Activated CD4-positive, alpha-beta T cell treated with anti-CD3 and anti-CD28 coated beads for 48 hours (primary cell): ENCODE results near the gene SLC6A8.
A peak's percentile ranks its signal among the peaks of the same experiment; 100 is the strongest.
"Not testable (repeated sequence)": the region's sequence is repeated elsewhere in the genome, so short reads cannot be mapped to it uniquely, and the experiment has no call there.

ENCODE experiments used
- DNase-seq: peaks from one replicate; pipeline ENCODE4 v3.0.0-alpha.2; 2020

SLC6A8 gene

DNA sequence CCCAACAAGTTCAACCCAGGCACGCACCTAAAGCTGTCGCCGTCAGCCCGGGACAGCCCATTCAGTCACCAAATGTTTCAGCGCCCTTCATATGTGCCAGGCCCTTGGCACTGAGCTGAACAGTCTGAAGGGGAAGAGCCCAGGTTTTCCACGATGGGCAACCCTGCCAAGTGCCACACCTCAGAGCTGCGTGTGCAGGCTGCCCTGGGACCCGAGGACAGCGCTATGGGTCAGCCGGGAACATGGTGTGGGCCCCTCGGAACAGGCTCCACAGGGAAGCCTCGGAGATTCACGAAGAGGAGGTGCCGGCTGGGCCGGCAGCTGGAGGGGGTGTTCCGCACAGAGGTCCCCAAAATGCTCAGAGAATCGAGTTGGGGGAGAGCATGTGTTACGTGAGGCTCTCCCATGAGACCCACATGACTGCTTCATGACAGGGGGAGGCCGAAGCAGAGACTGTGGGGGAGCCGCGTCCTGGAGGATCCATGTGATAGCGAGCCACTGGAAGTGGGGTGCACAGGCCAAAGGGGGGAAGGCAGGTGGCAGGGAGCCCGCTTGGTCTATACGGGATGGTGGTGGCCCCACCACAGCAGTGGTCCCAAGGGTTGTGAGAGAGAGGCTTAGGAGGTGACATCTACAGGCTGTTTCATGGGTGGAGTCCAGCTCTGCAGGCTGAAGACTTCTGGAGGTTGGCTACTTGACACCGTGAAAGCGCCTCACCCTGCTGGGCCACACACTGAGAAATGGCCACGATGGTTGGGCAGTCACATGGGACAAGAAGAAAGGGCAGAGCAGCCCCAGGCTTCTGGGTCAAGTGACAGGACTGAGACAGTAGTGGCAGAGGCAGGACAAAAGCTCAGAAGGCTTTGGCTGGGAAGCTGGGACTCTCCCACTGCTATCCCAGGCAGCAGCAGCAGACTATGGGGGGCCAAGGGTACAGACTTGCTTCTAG, 22.3 kb downstream of the SLC6A8 start:
- DNase-seq, result no peak

DNA sequence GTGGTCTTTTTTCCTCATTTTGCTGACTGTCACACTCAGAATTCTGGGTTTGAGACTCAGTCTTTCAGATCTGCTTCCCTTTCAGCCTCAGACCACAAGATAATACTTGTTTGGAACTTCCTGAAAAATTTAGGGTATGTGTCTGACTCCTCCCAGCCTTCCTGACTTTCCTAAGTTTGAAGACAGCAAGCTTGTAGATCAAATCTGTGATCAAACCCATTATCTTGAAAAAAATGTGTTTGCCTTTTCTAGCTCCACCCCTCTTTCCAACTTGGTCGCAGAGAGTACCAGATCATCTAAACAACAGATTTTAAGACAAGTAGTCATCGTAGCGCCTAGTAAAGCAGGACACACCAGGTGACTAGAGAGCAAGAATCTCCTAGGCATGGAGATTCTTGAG, 26.5 kb downstream of the SLC6A8 start:
- no peak for DNase-seq

DNA sequence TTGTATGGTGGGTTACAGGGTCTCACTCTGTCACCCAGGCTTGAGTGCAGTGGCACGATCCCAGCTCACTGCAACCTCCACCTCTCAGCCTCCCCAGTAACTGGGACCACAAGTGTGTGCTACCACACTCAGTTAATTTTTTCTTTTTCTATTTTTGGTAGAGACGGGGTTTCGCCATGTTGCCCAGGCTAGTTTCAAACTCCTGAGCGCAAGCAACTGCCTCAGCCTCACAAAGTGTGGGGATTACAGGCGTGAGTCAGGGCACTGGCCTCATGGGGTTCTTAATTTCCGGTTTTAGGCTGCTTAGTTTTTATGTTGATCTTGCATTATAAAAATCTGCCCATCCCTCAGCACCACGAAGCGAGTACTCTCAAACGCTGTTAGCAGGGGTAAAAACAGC, 29.7 kb downstream of the SLC6A8 start:
- DNase-seq, result no peak

DNA sequence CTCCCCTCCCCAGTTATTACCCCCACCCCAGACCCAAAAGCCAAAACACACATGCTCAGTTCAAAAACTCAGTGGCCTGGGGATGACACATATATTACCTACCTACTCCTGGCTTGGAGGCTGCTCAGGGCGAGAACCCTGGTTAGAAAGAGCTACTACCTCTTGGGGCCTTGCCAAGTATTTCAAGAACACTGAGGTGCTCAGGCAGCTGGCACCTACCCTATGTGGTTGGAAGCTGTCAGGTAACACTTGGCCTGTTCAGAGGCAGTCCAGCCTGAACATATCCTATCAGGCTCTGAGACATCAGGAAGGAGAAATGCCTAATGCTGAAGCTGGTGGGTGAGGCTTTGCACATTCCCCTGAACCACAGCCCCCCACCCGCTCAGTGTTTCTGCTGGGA, 31.5 kb downstream of the SLC6A8 start:
- DNase-seq, result no peak

DNA sequence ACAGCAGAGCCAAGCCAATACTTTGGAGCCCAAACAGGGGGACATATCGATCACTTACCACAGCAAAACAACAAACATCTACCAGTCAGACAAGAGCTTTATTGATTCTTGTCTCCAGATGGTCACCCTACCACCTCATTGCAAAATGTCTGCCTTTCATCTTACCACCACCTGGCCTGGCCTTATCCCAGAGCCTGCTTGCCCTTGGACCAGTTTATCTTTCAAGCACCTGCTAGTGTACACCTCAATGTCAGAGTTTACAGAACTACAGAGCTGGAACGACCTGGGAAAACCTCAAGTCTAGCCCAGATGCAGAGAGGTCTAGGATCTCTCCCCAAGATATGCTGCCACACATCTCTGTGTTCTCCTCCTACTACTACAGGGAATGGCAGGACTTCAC, 32.0 kb downstream of the SLC6A8 start:
- no peak for DNase-seq

DNA sequence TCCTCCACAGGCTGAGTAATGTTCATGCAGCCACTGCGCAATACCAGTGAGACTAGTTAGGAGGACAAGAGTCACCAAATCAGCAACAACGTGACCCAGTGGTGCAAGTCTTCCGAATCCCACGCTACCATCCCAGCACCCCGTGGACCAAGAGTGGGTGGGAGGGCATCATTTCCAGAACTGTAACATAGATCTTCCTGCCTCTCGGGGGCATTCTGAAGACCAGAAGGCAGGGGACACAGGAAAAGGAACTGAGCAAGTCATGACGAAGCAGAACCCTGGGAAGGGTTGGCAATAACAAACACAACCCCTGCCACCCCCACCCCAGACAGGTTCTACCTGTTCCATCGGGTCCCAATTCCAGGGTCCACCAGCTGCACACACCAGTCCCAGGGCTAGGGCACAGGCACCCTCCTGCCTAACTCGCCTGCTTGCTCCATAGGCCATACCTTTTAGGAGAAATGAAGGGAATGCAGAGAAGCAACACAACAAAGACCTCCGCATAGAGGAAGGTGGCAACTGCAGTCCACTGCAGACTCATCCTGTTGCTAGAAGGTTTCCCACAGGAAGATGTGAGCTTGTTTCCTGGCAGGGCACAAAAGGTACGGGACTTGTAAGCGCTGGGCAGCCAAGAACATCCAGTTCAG, 35.1 kb downstream of the SLC6A8 start:
- DNase-seq, result no peak

DNA sequence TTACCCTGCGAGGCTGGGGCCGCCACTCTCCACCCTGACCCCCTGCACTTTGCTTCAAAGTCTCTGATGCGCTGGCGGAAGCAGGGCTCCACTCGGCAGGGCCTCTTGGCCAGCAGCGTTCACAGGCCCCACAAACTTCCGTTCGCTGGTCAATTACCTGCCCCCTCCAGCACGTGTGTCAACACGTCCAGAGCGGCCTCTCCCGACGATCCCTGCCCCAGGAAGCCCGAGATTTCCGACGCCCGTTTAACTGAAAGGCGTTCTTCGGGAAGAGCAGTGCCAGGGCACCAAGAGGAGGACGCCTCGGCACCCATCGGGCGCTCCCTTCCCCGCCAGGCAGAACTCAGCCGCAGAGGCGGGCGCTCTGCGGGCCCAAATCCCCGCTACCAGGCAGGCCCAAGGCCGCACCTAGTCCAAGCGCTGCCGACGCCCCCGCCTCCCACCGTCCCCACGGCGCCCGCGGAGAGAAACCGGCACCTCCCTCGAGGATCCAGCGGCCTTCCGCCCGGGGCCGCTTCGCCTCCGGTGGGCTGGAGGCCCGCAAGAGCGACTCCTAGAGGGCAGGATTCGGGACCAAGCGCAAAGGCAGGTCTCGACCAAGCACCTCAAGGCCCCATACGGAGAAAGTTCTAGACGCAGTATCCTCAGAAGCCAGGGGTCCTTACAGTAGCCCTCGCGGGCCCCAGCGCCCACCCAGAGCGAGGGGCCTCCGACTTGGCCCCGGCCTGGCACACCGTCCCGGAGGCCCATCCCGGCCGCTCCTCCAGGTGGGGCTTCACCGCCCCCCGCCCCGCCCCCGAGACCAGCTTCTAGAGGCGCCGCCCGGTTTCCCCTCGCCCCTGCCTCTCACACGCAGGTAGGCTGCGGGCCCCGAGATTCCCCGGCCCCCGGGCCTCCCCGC, 35.9 kb downstream of the SLC6A8 start:
- DNase-seq, result peak; percentile 68

DNA sequence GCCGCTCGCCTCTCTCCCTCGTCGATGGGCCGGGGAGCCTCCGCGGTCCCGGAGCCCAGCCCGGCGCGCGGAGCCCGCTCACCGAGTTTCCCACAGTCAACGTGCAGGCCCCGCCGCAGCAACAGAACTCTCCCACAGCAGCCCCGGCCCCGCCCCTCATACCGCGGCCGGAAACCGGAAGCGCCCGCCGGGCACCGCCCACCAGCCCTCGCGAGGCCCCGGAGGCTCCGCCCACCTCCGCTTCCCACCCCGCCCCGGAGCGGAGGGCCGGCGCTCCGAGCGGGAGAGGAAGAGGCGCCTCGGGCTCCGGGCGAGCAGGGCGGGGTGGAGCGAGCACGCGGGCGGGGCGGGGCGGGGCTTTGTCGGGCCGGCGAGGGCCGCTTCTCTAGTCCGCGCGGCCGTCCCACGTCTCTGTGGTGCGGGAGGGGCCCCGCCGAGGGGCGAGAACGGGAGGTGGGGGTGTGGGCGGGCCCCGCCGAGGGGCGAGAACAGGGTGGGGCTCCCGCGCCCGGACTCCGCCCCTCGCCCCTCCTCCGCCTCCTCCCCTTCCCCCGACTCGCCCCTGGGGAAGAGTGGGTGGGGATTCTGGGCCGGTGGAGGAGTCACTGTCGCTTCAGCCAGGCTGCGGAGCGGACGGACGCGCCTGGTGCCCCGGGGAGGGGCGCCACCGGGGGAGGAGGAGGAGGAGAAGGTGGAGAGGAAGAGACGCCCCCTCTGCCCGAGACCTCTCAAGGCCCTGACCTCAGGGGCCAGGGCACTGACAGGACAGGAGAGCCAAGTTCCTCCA, 36.7 kb downstream of the SLC6A8 start, which contains the start of the genes ABCD1 and BCAP31:
TSS of gene ABCD1 (plus strand) at position 605 of the 787 bp plus-strand sequence. CDS start 411 bp downstream, outside the sequence.
TSS of gene BCAP31 (minus strand) at position 136 of the 787 bp plus-strand sequence. CDS start 1,143 bp downstream, outside the sequence.
- DNase-seq, result peak; percentile 90

DNA sequence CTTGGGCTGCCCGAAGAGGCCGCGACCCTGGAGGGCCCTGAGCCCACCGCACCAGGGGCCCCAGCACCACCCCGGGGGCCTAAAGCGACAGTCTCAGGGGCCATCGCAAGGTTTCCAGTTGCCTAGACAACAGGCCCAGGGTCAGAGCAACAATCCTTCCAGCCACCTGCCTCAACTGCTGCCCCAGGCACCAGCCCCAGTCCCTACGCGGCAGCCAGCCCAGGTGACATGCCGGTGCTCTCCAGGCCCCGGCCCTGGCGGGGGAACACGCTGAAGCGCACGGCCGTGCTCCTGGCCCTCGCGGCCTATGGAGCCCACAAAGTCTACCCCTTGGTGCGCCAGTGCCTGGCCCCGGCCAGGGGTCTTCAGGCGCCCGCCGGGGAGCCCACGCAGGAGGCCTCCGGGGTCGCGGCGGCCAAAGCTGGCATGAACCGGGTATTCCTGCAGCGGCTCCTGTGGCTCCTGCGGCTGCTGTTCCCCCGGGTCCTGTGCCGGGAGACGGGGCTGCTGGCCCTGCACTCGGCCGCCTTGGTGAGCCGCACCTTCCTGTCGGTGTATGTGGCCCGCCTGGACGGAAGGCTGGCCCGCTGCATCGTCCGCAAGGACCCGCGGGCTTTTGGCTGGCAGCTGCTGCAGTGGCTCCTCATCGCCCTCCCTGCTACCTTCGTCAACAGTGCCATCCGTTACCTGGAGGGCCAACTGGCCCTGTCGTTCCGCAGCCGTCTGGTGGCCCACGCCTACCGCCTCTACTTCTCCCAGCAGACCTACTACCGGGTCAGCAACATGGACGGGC, 37.5 kb downstream of the SLC6A8 start:
- DNase-seq, result peak; percentile 33

DNA sequence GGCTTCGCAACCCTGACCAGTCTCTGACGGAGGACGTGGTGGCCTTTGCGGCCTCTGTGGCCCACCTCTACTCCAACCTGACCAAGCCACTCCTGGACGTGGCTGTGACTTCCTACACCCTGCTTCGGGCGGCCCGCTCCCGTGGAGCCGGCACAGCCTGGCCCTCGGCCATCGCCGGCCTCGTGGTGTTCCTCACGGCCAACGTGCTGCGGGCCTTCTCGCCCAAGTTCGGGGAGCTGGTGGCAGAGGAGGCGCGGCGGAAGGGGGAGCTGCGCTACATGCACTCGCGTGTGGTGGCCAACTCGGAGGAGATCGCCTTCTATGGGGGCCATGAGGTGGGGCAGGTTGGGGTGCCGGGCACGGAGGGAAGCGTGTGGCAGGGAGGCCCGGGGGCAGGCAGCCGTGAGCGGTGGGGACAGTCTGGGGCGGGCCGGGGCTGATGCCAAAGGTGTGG, 38.1 kb downstream of the SLC6A8 start:
- no peak for DNase-seq

DNA sequence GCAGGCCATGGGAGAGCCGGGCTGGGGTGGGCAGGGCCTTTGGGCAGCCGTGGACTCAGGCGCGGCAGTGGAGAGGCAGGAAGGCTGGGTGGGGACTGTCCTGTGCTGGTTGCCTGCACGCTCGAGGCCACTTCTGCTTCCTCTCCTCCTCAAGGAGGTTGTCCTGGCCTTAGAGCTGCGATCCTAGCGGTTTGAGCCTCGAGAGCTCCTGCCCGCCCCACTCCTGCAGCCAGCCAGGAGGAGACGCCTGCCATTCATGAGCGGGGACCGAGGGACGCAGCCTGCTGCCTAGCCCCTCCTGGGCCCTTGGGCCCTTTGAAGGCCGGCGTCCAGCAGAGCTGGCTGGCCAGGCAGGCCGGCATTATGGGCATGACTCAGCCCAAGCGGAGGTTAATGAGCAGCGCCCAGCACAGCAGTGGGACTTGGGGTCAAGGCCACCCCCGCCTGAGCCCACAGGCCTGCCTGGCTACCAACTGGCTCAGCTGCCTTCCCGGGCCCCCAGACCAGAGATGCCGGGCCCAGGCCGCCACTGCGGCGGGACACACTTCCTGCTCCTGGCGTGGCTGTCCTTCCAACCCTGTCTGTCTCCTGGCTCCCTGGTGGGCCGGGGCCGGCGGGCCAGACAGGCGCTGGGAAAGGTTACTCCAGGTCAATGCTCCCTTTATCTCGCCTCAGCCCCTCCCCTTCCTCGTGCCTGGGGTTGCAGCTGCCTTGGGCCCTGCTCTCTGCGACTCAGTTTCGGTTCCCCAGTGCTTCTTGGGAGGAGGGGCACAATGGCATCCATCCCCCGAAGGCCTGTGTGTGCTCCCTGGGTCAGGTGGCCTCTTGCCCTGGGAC, 38.8 kb downstream of the SLC6A8 start:
- DNase-seq, result peak; percentile 46

DNA sequence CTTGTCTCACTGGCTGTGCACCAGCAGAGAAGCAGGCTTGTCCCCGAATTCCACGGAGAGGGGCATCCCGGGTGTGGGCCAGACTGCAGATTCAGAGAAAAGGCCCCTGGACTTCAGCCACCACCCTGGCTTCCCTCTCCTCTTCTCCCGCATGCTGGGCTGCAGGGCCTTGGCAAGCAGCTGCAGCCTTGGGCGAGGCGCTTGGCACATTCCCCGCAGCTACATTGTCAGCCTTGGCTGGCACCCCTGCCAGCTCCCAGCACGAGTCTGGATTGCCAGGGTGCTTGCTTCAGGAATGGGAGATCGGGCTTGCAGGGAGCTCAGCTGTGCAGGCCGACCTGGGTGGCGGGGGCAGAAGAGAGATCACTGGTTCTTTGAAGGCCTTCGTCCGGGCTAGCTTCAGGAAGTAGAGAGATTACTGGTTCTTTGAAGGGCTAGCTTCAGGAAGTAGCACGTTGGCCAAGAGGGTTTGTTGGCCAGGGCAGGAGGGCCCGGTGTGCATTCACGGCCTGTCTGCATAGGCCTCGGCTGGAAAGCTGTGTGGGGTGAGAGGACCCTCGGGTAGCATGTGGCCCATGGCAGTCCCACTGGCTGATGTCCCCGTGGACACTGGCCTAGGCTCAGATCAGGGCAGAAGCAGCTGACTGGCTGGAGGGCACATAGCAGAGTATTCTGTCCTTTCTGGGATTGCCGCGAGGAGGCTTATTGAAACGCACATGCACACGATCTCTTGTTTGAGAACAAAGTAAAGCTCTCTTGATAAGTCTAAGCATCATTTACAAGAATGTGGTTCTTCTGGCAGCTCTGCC, 39.6 kb downstream of the SLC6A8 start:
- no peak for DNase-seq

DNA sequence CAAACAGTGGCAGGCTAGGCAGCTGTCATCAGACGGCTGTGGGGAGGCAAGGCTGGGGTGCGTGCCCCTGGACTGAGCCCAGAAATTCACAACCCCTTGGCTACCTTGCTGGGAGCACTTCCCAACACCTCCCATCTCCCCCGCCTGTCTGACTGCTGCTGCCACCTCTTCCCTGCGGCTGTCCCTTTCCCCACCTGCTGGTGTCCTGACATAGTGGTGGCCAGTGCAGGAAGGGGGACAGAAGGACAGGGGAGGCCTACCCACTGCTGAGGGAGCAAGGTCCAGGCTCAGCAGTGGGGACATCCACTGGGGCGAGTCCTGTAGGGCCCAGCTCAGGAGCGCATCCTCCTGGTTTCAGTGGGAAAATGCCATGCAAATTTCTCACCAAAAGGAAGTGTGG, 40.4 kb downstream of the SLC6A8 start:
- no peak for DNase-seq

DNA sequence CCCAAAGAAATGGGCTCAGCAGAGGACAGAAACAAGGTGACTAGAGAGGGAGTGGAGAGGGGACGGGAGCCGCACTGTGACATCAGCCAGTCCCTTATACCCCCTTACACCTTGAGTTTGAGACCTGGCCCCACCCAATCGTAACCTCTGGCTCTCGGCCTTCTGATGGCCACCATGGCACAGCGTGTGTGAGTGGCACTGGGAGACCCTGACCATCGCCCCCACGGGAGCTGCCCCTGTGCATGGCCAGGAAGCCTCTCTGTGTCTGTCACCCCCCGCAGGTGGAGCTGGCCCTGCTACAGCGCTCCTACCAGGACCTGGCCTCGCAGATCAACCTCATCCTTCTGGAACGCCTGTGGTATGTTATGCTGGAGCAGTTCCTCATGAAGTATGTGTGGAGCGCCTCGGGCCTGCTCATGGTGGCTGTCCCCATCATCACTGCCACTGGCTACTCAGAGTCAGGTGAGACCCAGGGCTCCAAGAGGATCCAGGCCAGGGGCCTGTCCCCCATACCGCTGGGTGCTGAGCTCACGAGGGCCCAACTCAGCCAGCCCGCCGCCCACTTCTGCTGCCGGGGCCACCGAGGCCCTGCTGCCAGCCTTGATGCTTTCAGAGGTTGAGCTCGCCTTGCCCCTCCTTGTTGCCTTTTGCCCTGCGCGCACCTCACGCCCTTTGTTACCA, 41.4 kb downstream of the SLC6A8 start:
- no peak for DNase-seq

DNA sequence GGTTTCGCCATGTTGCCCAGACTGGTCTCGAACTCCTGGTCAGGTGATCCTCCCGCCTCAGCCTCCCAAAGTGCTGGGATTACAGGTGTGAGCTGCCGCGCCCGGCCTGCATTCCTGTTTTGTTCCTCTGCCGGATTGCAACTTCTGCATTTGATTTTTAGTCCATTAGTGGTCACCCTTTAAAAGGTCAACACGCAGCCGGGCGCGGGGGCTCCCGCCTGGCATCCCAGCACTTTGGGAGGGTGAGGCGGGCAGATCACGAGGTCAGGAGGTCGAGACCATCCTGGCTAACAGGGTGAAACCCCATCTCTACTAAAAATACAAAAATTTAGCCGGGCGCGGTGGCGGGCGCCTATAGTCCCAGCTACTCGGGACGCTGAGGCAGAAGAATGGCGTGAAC, 42.4 kb downstream of the SLC6A8 start:
- DNase-seq, result not testable (repeated sequence)

DNA sequence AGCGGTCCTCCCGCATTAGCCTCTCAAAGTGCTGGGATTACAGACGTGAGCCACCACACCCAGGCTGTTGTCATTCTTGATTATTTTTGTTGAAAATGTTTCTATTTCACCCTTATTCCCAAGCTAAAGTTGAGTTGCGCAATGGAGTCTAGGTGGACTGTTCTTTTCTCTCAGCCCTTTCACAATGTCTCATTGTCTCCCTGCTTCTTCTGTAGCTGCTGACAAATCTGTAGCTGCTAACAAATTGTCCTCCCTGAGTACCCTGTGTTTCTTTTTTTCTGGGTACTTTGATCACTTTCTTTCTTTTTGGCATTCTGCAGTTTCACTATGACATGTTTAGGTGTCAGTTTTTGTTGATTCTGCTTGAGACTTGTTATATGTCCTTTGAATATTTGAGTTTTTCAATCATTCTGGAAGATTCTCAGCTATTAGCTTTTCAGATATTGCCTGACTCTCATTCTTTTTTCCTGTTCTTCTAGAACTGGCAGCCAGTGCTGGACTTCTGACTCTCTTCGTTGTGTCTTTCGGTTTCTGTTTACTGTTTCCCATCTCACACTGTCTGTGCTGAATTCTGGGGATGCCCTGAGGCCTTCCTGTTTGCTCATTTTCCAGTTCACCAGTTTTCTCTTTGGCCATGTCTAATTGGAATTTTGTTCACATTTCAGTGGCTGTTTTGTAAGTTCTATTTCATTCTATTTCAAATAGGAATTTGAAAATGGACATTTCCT, 43.6 kb downstream of the SLC6A8 start:
- no peak for DNase-seq

DNA sequence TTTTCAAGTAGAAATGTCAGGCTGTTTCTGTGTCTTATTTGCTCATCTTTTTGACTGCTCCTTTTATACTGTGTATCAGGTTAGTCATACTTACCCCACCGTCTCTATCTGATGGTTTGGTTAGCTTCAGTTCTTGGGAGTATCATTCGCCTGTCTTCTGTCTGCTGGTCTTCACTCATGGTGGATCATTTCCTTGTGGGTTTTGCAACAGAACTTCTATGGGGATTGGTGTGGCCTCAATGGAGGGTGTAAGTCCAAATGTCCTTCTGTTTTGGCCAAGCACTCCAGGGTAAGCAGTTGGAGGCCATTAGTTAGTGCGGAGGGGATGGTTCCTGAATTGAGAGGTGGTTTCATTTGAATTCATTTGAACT, 44.1 kb downstream of the SLC6A8 start:
- DNase-seq, result no peak

DNA sequence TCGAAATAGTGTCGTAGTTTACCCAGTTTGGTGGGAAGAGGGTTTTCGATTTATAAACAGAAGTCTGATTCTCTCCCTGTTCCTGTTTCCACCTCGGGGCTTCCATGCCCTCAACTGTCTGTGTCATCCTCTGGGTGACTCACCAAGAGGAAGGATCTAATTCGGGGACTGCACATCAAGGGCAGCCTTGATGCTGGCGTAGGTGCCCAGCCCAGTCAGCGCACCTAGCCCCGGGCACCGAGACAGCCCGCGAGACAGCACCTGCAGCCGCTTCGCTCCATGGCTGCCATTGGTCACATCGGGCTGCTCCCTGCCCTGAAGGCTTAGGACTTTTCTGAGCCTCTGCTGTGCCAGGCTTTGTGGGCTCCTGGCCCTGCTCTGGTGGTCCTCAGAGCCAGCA, 44.7 kb downstream of the SLC6A8 start:
- DNase-seq, result no peak
